CD1c-positive myeloid dendritic cell (primary cell): Measurements from ENCODE around the gene CLCNKB.
"Not testable (repeated sequence)": the region's sequence is repeated elsewhere in the genome, so short reads cannot be mapped to it uniquely, and the experiment has no call there.

Experiments used
- DNase-seq: peaks from one replicate; pipeline ENCODE4 v3.0.0-alpha.2; 2016; ENCODE audit errors: extremely low spot score

The CLCNKB gene

DNA sequence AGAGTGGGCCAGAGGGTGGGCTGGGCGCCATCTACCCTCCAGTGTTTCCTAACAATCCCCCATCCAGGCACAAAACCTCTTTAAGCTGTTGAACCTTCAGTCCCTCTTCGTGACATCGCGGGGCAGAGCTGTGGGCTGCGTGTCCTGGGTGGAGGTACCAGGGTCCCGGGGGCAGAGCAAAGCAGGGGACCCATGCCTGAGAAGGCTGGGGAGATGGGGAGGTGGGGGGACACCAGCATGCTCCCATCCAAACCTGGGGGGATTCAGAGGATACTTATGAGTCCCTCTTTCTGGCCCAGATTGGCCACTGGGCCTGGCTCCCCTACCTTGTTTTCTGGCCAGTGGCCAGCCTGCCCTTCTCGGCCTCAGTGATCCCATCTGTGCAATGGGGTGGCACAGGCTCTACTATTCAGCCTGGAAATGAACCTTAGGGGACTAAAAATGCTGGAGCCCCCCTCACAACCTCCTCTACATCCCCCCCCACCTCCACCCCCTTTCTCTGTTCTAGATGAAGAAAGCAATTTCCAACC lies 10.4 kb upstream of the CLCNKB start:
- not testable (repeated sequence) for DNase-seq

DNA sequence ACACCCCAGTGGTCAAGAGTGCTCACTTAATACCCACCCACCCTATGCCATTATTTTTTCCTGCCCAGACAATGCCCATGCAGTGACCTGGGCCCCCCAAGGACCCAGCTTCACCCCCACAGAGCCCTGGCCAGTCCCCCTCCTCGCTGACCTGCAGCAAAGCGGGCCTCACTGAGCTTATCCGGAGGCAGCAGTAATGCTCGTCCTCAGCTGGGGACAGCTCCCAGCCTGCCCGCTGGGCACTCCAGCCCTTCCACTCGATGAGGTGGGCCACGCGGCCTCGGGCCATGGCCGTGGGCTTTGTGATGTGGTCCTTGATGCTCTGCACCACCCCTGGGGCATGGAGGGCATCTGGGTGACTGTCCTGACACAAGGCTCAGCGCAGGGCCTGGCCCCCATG lies 7.1 kb upstream of the CLCNKB start:
- DNase-seq, result not testable (repeated sequence)

- no peak for DNase-seq
Observed at GRCh38 chr1:16038620-16038912, 5.0 kb upstream of the CLCNKB start.

DNA sequence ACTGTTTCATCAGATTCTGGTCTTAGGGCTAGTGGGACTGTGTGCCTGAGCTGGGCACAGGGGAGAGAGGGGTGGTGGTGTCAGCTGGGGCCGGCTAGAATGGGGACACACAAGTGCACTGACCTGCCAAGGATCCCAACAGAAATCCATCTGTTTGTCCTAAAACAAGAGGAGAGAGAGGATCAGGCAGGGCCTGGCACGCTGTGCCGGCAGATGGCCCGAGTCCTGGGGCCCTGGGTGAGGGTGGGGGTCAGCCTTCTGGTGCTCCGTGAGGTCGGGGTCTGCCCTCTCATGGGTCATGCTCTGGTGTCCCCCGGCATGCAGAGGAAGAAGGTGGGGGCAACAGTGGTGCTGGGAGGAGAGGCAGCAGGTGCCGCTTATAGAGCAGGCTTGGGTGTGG lies 3.7 kb upstream of the CLCNKB start:
- DNase-seq, result not testable (repeated sequence)

DNA sequence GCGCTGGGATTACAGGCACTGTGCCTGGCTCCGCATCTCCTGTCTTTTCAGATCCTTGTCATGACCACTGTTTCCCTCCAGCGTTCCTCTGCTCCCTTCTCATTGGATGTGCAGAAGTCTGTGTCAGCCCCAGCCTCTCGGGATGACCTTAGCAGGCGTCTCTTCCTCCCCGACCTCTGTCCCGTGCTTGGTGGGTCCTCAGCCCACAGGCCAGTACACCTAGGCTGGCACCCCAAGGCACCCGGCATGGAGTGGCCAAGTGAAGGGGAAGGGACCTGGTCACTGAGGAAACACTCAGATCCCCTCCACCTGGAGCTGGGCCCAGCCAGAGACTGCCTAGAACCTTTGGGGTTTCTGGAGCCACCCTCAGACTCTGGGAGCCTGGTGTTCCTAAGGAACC lies 2.4 kb upstream of the CLCNKB start:
- no peak for DNase-seq

DNA sequence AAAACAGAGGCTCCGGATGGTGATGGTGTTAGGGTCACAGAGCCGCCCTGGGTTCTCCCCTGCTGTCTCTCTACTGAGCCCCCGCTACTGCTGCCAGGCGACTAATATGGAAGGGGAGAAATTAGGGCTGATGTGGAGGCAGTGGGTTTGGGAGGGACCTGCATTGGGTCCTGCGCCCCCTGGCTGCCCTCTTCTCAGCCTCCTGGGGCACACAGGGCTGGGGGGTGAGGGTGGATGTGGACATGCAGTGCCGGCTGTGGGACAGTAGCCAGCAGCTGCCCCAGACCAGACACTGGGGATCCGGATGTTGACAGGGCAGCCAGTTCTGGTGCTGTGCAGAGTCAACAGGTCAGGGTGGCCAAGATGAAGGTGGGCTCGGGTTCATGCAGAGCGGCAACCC lies 1.5 kb upstream of the CLCNKB start:
- no peak for DNase-seq

DNA sequence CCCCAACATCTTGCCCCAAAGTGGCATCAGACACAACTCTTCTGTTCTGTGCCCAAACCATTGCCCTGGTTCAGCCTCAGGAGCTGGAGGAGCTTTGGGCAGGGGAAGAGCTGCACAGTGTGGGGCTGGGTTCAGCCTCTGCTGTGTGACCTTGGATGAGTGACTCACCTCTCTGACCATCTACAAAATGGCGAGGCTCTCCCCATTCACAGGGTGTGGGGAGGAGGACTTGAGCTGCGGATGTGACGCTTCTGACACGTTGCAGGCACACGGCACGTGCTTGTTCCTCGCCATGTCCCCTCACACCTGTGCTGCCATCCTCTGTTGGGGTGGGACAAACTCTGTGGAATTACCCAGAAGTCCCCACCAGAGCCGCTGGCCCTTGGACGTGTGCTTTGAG lies 928 bp upstream of the CLCNKB start:
- DNase-seq, result not testable (repeated sequence)

GRCh38 chr1:16043950-16044349 lies 368 bp downstream of the CLCNKB start:
- no peak for DNase-seq

DNA sequence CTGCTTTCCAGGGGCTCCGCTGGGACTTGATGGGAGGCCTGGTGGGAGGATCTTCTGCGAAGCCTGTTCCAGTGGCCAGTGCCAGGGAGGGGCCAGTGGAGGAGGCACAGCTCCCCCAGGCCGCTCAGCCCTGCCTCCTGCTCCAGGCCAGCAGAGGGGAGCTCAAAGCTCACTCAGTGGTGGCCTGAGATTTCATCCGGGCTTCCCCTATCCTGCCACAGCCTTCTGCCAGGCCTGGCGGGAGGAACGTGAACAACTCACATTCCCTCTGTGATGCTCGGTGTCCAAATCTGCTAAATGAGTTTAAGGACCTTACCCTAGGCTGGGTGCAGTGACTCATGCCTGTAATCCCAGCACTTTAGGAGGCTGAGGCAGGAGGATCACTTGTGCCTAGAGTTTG lies 3.3 kb downstream of the CLCNKB start:
- no peak for DNase-seq

DNA sequence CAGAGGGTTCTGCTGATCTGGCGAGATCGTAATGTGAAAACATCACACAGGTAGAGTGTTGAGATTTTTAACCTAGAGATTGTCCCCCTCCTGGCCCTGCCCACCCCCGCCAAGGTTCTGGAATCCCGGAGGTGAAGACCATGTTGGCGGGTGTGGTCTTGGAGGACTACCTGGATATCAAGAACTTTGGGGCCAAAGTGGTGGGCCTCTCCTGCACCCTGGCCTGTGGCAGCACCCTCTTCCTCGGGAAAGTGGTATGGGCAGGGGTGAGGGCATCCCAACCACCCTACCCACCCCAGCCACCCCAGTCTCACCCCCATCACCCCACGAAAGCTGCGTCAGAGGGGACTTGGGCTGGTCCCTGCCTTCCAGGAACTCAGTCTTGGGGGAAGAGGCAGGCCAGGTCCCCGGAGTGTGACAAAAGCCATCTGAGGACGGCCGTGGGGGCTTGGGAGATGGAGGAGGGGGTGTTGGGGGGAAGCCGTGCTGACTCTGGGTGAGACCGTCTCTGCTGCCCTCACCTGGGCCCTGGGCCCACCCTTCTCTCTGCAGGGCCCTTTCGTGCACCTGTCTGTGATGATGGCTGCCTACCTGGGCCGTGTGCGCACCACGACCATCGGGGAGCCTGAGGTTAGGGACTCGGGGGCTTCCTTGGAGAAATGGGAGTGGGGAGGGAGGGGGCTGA lies 4.4 kb downstream of the CLCNKB start:
- DNase-seq, result no peak

DNA sequence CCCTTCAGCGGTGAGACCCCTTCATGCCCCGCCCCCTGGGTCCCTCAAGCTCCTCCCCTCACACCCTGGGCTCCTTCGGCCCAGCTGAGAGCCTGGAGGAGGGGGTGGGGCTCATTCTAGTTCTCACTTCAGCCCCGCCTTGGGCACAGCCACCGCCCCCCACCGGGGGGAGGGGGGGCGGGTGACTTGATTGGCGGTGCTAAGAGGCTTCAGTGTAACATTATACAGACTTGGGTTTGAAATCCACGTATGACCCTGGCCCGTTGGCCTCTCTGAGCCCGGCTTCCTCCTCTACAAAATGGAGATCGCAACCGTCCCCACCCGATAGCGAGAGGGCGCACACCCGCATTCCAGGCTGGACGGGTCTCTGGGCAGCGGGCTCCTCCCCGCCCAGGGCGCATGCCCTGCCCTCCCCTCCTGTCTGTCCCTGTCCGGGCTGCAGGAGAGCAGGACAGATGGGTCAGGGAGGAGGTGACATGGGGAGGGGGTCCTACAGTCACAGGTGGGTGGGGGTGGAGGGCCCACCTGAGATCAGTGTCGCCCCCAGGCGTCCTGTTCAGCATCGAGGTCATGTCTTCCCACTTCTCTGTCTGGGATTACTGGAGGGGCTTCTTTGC lies 5.1 kb downstream of the CLCNKB start:
- DNase-seq, result peak; percentile 14

DNA sequence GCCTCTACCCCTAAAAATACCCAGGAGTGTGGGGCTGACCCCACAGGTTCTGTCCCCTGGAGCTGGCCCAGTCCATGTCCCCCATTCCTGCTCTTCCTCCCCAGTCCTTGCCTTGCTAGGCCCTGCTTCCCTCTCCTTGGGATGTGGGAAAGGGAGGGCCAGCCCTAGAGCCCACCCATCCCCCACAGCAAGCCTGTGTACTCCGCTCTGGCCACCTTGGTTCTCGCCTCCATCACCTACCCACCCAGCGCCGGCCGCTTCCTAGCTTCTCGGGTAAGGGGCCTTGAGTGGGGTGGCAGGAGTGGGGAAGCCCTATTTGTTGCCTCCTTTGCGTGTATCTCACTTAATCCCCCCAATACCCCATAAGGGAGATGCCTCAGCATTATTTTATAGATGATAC lies 6.7 kb downstream of the CLCNKB start:
- no peak for DNase-seq

- DNase-seq, result no peak
Observed at GRCh38 chr1:16051039-16051438, 7.5 kb downstream of the CLCNKB start.

GRCh38 chr1:16051949-16052348 lies 8.4 kb downstream of the CLCNKB start:
- DNase-seq, result not testable (repeated sequence)

GRCh38 chr1:16053781-16054502 lies 10.4 kb downstream of the CLCNKB start:
- no peak for DNase-seq

DNA sequence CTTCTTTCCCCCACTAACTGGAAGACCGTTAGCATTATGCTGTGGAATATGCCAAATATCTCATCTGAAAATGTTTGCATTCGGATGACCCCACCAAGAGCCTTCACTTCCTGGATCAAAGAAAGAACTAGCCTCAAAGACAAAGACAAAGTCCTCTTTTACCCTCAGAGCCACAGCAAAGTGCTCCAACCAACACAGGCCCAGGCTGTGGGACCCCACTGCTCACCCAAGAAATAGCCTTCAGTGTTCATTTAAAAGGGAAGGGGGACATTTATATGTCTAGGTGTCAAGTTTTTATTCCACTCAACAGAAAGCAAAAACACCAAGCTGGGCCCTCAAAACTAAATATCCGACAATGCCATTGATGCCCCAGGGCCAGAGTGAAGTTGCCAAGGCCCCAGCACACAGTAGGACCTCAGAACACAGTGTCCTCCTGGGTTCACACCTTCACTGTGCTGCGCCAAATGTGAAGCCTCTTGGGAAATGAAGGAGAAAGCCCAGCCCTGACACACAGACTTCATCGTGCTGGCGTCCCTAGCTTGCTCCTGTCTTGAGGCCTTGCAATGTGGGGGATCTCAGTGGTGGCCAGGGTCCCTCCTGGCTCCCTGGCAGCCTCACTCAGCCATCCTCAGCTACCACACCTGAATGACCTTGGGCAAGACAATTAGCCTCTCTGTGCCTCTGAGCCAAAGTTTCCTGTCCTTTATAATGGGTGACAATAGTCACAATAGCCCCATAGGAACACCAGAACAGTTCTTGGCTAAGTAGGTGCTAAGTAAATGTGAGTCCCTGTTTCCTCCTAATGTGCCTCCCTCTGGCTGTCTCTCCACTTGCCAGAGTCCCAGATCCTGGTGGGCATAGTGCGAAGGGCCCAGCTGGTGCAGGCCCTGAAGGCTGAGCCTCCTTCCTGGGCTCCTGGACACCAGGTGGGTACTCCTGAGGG lies 11.3 kb downstream of the CLCNKB start:
- no peak for DNase-seq

DNA sequence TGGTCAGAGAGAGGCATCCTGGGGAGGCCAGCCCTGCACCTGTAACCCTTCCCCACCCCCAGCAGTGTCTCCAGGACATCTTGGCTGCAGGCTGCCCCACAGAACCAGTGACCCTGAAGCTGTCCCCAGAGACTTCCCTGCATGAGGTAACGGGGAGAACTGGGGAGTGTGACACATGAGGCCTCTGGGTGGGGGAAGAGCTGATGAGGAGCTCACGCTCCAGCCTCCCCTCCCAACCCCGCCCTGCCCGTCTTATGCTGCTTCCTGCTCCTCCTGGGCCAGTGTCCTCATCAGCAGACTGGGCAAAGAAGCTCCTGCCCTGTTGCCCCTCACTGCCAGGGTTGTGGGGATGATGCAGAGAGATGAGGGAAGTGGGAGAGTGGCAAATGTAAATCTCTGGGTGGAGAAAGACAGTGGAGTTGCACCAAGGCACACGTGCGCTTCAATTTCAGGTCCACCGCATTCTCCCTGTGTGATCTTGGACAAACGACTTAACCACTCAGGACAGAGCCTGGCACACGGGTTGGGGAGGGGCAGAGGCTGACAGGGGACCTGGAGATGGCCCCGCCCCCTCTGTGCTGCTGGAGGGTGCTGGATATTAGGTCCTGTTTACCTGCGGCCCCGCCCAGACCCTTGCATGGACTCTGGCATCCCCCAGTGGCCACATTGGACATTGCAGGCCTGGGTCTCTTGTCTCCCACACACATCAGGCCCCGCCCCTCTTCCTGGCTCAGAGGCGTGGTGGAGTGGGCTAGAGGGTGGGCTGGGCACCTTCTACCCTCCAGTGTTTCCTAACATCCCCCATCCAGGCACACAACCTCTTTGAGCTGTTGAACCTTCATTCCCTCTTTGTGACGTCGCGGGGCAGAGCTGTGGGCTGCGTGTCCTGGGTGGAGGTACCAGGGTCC lies 12.3 kb downstream of the CLCNKB start:
- peak; percentile 83 for DNase-seq

- not testable (repeated sequence) for DNase-seq
Observed at GRCh38 chr1:16056521-16056912, 12.9 kb downstream of the CLCNKB start.

- not testable (repeated sequence) for DNase-seq
Observed at GRCh38 chr1:16057314-16057915, 13.8 kb downstream of the CLCNKB start.

GRCh38 chr1:16058394-16059120 lies 15.0 kb downstream of the CLCNKB start:
- DNase-seq, result not testable (repeated sequence)
